ENCODE results near the gene MYLK.

GRCh38 chr3:123642957-123643330 lies 241.2 kb downstream of the MYLK start:
- TF ChIP-seq CTCF (IDR thresholded peaks at IDR 0.05; ENCODE audit: insufficient read depth, low read length) (no peak), POLR2AphosphoS5 (IDR thresholded peaks at IDR 0.05; ENCODE audit: low read depth) (no peak), REST (IDR thresholded peaks at IDR 0.05; ENCODE audit: insufficient replicate concordance, low read depth) (no peak), GABPA (IDR thresholded peaks at IDR 0.05; ENCODE audit: low read depth) (no peak)

All from HL-60 (cell line).